Astrocyte (in vitro differentiated cells and primary cell): Measurements from ENCODE around the gene ATAD2B. TPM values are rescaled to one million over a fixed set of nuclear protein-coding genes. Genes with fewer than 3 reads are reported as not detected.

Experiments
- DNase-seq: peaks from one replicate; pipeline ENCODE4 v3.0.0-alpha.2; 2010; ENCODE audit warnings: low read depth
- FAIRE-seq: peaks from 2 replicates; lab custom pipeline; 2011; peaks lifted over from hg19 to GRCh38; lab: Jason Lieb, UNC
- H2AFZ ChIP-seq: 2 replicates; pipeline ENCODE4 v1.6.0; 2012; ENCODE audit warnings: low read depth, low read length, inconsistent platforms
- H3K27ac ChIP-seq: 2 replicates; pipeline ENCODE4 v1.5.1; 2011; ENCODE audit warnings: low read depth, low read length, inconsistent platforms
- H3K27me3 ChIP-seq: 2 replicates; pipeline ENCODE4 v1.6.0; 2011; ENCODE audit warnings: low read length, inconsistent platforms; ENCODE audit not compliant: insufficient read depth
- H3K36me3 ChIP-seq: 2 replicates; pipeline ENCODE4 v1.5.1; 2011; ENCODE audit warnings: low read length, inconsistent platforms; ENCODE audit not compliant: insufficient read depth
- H3K4me1 ChIP-seq: 2 replicates; pipeline ENCODE4 v1.5.1; 2011; ENCODE audit warnings: low read length, inconsistent platforms; ENCODE audit not compliant: insufficient read depth
- H3K4me2 ChIP-seq: 2 replicates; pipeline ENCODE4 v1.6.0; 2012; ENCODE audit warnings: low read length, inconsistent platforms
- H3K4me3 ChIP-seq: 2 replicates; pipeline ENCODE4 v1.5.1; 2011; ENCODE audit warnings: low read depth, mild to moderate bottlenecking, low read length, inconsistent platforms; ENCODE audit not compliant: insufficient read depth
- H3K79me2 ChIP-seq: 2 replicates; pipeline ENCODE4 v1.6.0; 2012; ENCODE audit warnings: mild to moderate bottlenecking, low read length, inconsistent platforms; ENCODE audit not compliant: insufficient read depth
- H3K9ac ChIP-seq: 2 replicates; pipeline ENCODE4 v1.6.0; 2012; ENCODE audit warnings: mild to moderate bottlenecking, low read length, inconsistent platforms
- H3K9me3 ChIP-seq: 2 replicates; pipeline ENCODE4 v1.5.1; 2012; ENCODE audit warnings: low read depth, mild to moderate bottlenecking, low read length, inconsistent platforms; ENCODE audit not compliant: insufficient read depth
- H4K20me1 ChIP-seq: 2 replicates; pipeline ENCODE4 v1.6.0; 2012; ENCODE audit warnings: low read length, inconsistent platforms; ENCODE audit not compliant: insufficient read depth
- H3K27ac Mint-ChIP-seq: one replicate; pipeline ENCODE4 v1.8.0; 2021; ENCODE audit warnings: mild to moderate bottlenecking, mixed read lengths; ENCODE audit not compliant: unreplicated experiment
- H3K27me3 Mint-ChIP-seq: one replicate; pipeline ENCODE4 v1.8.0; 2021; ENCODE audit warnings: low read depth, mixed read lengths; ENCODE audit not compliant: unreplicated experiment
- H3K36me3 Mint-ChIP-seq: one replicate; pipeline ENCODE4 v1.8.0; 2021; ENCODE audit warnings: low read depth, mixed read lengths; ENCODE audit not compliant: unreplicated experiment
- H3K4me1 Mint-ChIP-seq: one replicate; pipeline ENCODE4 v1.8.0; 2021; ENCODE audit warnings: low read depth, mixed read lengths; ENCODE audit not compliant: unreplicated experiment
- H3K4me3 Mint-ChIP-seq: one replicate; pipeline ENCODE4 v1.8.0; 2021; ENCODE audit warnings: mild to moderate bottlenecking, moderate library complexity, mixed read lengths; ENCODE audit not compliant: unreplicated experiment
- H3K9me3 Mint-ChIP-seq: one replicate; pipeline ENCODE4 v1.8.0; 2021; ENCODE audit warnings: mild to moderate bottlenecking, mixed read lengths; ENCODE audit not compliant: unreplicated experiment
- CTCF ChIP-seq: IDR thresholded peaks from 2 replicates; pipeline ENCODE4 v1.5.1; 2011; ENCODE audit warnings: low read depth, mild to moderate bottlenecking, inconsistent platforms, low read length, moderate library complexity; ENCODE audit not compliant: insufficient read depth
- EZH2 ChIP-seq: IDR thresholded peaks from 2 replicates; pipeline ENCODE4 v1.6.1; 2012; ENCODE audit warnings: mild to moderate bottlenecking, low read length, inconsistent platforms; ENCODE audit not compliant: insufficient read depth
- total RNA-seq: library from RNA; stranded (reverse); gene quantifications from 2 replicates; pipeline ENCODE4 v1.2.1, GENCODE V29; 2021

ATAD2B gene
- total RNA-seq, 1 donor from 2014 or later, result 12.2 TPM

- Histone ChIP-seq H3K27ac (no peak overlapping the region), H3K9ac (no peak overlapping the region), H3K4me1 (no peaks in the 10 kb centered on the region), H3K4me2 (no peak overlapping the region), H3K79me2 (no peaks in the 10 kb centered on the region), H3K4me3 (no peak overlapping the region), H4K20me1 (peaks cover under 1% of the 10 kb centered on the region), H3K9me3 (no peaks in the 10 kb centered on the region), H3K36me3 (no peaks in the 10 kb centered on the region), H2AFZ (no peak overlapping the region), H3K27me3 (no peaks in the 10 kb centered on the region)
- FAIRE-seq (no peak), DNase-seq (no peak)
- no peak overlapping the region for H3K27ac Mint-ChIP-seq
- H3K27me3 Mint-ChIP-seq, result no peaks in the 10 kb centered on the region
- no peak for TF ChIP-seq EZH2
- TF ChIP-seq CTCF, result no peak
- no peak overlapping the region for H3K4me3 Mint-ChIP-seq
- no peaks in the 10 kb centered on the region for H3K4me1 Mint-ChIP-seq
- H3K36me3 Mint-ChIP-seq, result peaks cover 11% of the 10 kb centered on the region
- H3K9me3 Mint-ChIP-seq, result no peaks in the 10 kb centered on the region
Observed at GRCh38 chr2:23837871-23838270, 89.1 kb downstream of the ATAD2B start.

GRCh38 chr2:23836971-23837565 is 89.9 kb downstream of the ATAD2B start:
- Mint-ChIP-seq H3K27me3 (no peaks in the 10 kb centered on the region), H3K9me3 (no peaks in the 10 kb centered on the region), H3K27ac (no peak overlapping the region), H3K4me3 (no peak overlapping the region), H3K36me3 (peaks cover 11% of the 10 kb centered on the region), H3K4me1 (no peaks in the 10 kb centered on the region)
- TF ChIP-seq CTCF (no peak), EZH2 (no peak)
- Histone ChIP-seq H3K4me2 (no peak overlapping the region), H3K36me3 (no peaks in the 10 kb centered on the region), H3K9me3 (no peaks in the 10 kb centered on the region), H3K4me1 (no peaks in the 10 kb centered on the region), H3K79me2 (no peaks in the 10 kb centered on the region), H3K9ac (no peak overlapping the region), H3K27me3 (no peaks in the 10 kb centered on the region), H4K20me1 (peaks cover 3% of the 10 kb centered on the region), H3K27ac (no peak overlapping the region), H2AFZ (no peak overlapping the region), H3K4me3 (no peak overlapping the region)
- no peak for FAIRE-seq
- DNase-seq, result no peak

- TF ChIP-seq EZH2 (no peak), CTCF (no peak)
- no peaks in the 10 kb centered on the region for H3K9me3 ChIP-seq
- peaks cover 3% of the 10 kb centered on the region for H4K20me1 ChIP-seq
- H3K79me2 ChIP-seq, result no peaks in the 10 kb centered on the region
- no peak overlapping the region for H3K27ac Mint-ChIP-seq
- no peaks in the 10 kb centered on the region for H3K4me1 ChIP-seq
- FAIRE-seq, result no peak
- no peaks in the 10 kb centered on the region for H3K27me3 Mint-ChIP-seq
- H3K27ac ChIP-seq, result no peak overlapping the region
- H3K4me1 Mint-ChIP-seq, result no peaks in the 10 kb centered on the region
- H3K4me3 ChIP-seq, result no peak overlapping the region
- no peak for DNase-seq
- no peaks in the 10 kb centered on the region for H3K27me3 ChIP-seq
- H3K36me3 ChIP-seq, result no peaks in the 10 kb centered on the region
- no peak overlapping the region for H3K4me3 Mint-ChIP-seq
- H3K36me3 Mint-ChIP-seq, result peaks cover 11% of the 10 kb centered on the region
- no peak overlapping the region for H2AFZ ChIP-seq
- no peaks in the 10 kb centered on the region for H3K9me3 Mint-ChIP-seq
- no peak overlapping the region for H3K4me2 ChIP-seq
- no peak overlapping the region for H3K9ac ChIP-seq
Observed at GRCh38 chr2:23836505-23836904, 90.4 kb downstream of the ATAD2B start.
